Psoas muscle (tissue), 8 donors: ENCODE measurements around the gene VPS35L. TPM values are rescaled to one million over a fixed set of nuclear protein-coding genes. Genes with fewer than 3 reads are reported as not detected.

Experiments
- ATAC-seq, 4 donors: fragments of 200-7000 bp; cut with Tn5 transposase; one replicate each; pipeline ENCODE4 v1.9.1; 2020; ENCODE audit warnings: moderate library complexity in 3 of 4, mild to moderate bottlenecking in 2 of 4
- DNase-seq, 2 donors: peaks; one replicate each; pipeline ENCODE4 v3.0.0-alpha.2; 2020
- H3K27ac ChIP-seq: fragments of 200-600 bp; one replicate; pipeline ENCODE4 v1.8.0; 2022
- H3K27me3 ChIP-seq, 3 donors: fragments of 200-600 bp in 1 of 3; one replicate each; pipeline versions ENCODE4 v1.6.1 to v1.8.0; 2013 to 2022; ENCODE audit warnings: low read length in 2 of 3, mild to moderate bottlenecking in 2 of 3, moderate library complexity in 1 of 3; ENCODE audit not compliant: insufficient read depth in 3 of 3
- H3K36me3 ChIP-seq, 2 donors: fragments of 200-600 bp in 1 of 2; one replicate each; pipeline versions ENCODE4 v1.6.1 to v1.8.0; 2013 to 2022; ENCODE audit warnings: low read depth in 1 of 2, mild to moderate bottlenecking in 1 of 2, moderate library complexity in 1 of 2; ENCODE audit not compliant: insufficient read depth in 1 of 2
- H3K4me1 ChIP-seq: fragments of 200-600 bp; one replicate; pipeline ENCODE4 v1.8.0; 2022
- H3K4me3 ChIP-seq: fragments of 200-600 bp; one replicate; pipeline ENCODE4 v1.8.0; 2022; ENCODE audit warnings: mild to moderate bottlenecking
- H3K9me3 ChIP-seq: fragments of 200-600 bp; one replicate; pipeline ENCODE4 v1.8.0; 2022
- WGBS, 3 donors: extraction: QIAGEN DNeasy Blood & Tissue Kit; methylation state at CpG; one replicate each; pipeline versions ENCODE4 v1.1.6 to v1.1.7; 2013; 5-methylcytosine and 5-hydroxymethylcytosine counted together
- intact Hi-C, 2 donors: fragments of 100-400 bp; cut with DNase I; formaldehyde crosslinking; loops; one replicate each; pipeline versions ENCODE4 v1.11.0 to v1.14.2; 2022
- polyA plus RNA-seq, 3 donors: library from polyadenylated mRNA; stranded (reverse); fragments of 200-250 nt; gene quantifications; one replicate each; pipeline ENCODE4 v1.2.3, GENCODE V29; 2013
- total RNA-seq, 4 donors: library from RNA; stranded (reverse); fragmentation: NEBNext Ultra II Directional in 2 of 4; extraction: Animal tissue kit (Norgen Biotek cat#: 25700) in 2 of 4; gene quantifications; one replicate each; pipeline versions ENCODE4 v1.2.1 to v1.2.4, GENCODE V29; 2021 to 2023
- TF ChIP-seq, protein P1 (sequence below): fragments of 200-600 bp; IDR thresholded peaks from one replicate; pipeline ENCODE4 v1.8.0; 2022; ENCODE audit warnings: antibody characterized with exemption
- donor health status: healthy with polysubstance abuse.
- donor health status: DM: no; HTN: no; CAD: no; lungs with moderate emphysema.
- donor health status: Bipolar disorder and iron deficiency.
- donor health status: healthy.
- donor health status: DM: yes; HTN: yes; CAD: no.
- donor health status: DM: no; HTN: no; CAD: no.
- donor health status: DM: no; HTN: no; CAD: no.
- donor health status: DM: yes; HTN: yes; CAD: no.

VPS35L gene
- total and polyA plus RNA-seq, 7 donors: 12.6 to 34.6 (median 27.8) TPM

DNA sequence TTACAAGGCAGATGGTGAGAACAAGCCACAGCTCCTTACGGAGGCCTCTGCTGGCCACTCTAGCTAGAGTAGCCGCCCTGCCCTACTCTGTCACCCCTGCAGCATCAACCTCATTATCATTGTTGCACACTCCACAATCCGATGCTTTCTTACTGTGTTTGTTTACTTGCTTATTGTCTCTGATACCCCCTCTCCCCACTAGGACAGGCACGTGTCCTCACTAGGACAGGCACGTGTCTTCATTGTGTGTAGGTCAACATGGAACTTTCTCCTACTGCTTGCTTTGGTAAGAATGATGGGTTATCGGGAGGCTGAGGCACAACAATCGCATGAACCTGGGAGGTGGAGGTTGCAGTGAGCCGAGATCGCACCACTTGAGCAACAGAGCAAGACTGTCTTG is 98.6 kb downstream of the VPS35L start:
- no peaks in the 10 kb centered on the region for H3K27me3 ChIP-seq
- H3K27ac ChIP-seq: no peak overlapping the region
- H3K4me3 ChIP-seq: no peak overlapping the region
- DNase-seq: no peak
- H3K36me3 ChIP-seq: peaks cover 9 to 73% of the 10 kb centered on the region in 2 donors
- ATAC-seq: no peak
- 93 to 96% (median 93%) methylated on average over 9 of the region's 9 CpGs for WGBS, 3 donors
- no peaks in the 10 kb centered on the region for H3K9me3 ChIP-seq
- H3K4me1 ChIP-seq: no peaks in the 10 kb centered on the region
- intact Hi-C loops: no loop called here
- TF ChIP-seq, protein P1, sequence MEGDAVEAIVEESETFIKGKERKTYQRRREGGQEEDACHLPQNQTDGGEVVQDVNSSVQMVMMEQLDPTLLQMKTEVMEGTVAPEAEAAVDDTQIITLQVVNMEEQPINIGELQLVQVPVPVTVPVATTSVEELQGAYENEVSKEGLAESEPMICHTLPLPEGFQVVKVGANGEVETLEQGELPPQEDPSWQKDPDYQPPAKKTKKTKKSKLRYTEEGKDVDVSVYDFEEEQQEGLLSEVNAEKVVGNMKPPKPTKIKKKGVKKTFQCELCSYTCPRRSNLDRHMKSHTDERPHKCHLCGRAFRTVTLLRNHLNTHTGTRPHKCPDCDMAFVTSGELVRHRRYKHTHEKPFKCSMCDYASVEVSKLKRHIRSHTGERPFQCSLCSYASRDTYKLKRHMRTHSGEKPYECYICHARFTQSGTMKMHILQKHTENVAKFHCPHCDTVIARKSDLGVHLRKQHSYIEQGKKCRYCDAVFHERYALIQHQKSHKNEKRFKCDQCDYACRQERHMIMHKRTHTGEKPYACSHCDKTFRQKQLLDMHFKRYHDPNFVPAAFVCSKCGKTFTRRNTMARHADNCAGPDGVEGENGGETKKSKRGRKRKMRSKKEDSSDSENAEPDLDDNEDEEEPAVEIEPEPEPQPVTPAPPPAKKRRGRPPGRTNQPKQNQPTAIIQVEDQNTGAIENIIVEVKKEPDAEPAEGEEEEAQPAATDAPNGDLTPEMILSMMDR: no peak

- Histone ChIP-seq H3K9me3 (no peaks in the 10 kb centered on the region), H3K27ac (no peak overlapping the region), H3K4me3 (no peak overlapping the region), H3K4me1 (no peaks in the 10 kb centered on the region), H3K36me3 (peaks cover 9 to 73% of the 10 kb centered on the region in 2 donors), H3K27me3 (no peaks in the 10 kb centered on the region)
- intact Hi-C loops: loop anchor here in 1 of 2 donors (5.0 kb wide), 1 partner anchor 47 kb away; no protein-coding TSS in a partner anchor
- TF ChIP-seq, protein P1: no peak
- WGBS, 3 donors: 93 to 95% (median 94%) methylated on average over 9 of the region's 9 CpGs
- DNase-seq (no peak), ATAC-seq (no peak)
Measured at GRCh38 chr16:19655242-19655777, 99.8 kb downstream of the VPS35L start.

- no peak for ATAC-seq
- peaks cover 5 to 69% of the 10 kb centered on the region in 2 donors for H3K36me3 ChIP-seq
- no peaks in the 10 kb centered on the region for H3K4me1 ChIP-seq
- H3K4me3 ChIP-seq: no peak overlapping the region
- H3K27me3 ChIP-seq: no peaks in the 10 kb centered on the region
- TF ChIP-seq, protein P1: no peak
- WGBS, 3 donors: 77 to 88% (median 85%) methylated on average over 4 of the region's 4 CpGs
- no peak overlapping the region for H3K27ac ChIP-seq
- DNase-seq: no peak
- H3K9me3 ChIP-seq: no peaks in the 10 kb centered on the region
- intact Hi-C loops: loop anchor here in 1 of 2 donors (5.0 kb wide), 1 partner anchor 44 kb away; no protein-coding TSS in a partner anchor
Measured at GRCh38 chr16:19657831-19658230, 102.3 kb downstream of the VPS35L start.

GRCh38 chr16:19659554-19659953 is 104.1 kb downstream of the VPS35L start:
- TF ChIP-seq, protein P1: no peak
- DNase-seq (no peak), ATAC-seq (no peak)
- no peaks in the 10 kb centered on the region for H3K4me1 ChIP-seq
- 97% methylated on average over 1 of the region's 1 CpG for WGBS, 3 donors
- intact Hi-C loops: loop anchor here in 1 of 2 donors (5.0 kb wide), 1 partner anchor 43 kb away; no protein-coding TSS in a partner anchor
- no peaks in the 10 kb centered on the region for H3K9me3 ChIP-seq
- H3K36me3 ChIP-seq: peaks cover 0 to 56% of the 10 kb centered on the region in 2 donors
- no peaks in the 10 kb centered on the region for H3K27me3 ChIP-seq
- H3K4me3 ChIP-seq: no peak overlapping the region
- H3K27ac ChIP-seq: no peak overlapping the region

DNA sequence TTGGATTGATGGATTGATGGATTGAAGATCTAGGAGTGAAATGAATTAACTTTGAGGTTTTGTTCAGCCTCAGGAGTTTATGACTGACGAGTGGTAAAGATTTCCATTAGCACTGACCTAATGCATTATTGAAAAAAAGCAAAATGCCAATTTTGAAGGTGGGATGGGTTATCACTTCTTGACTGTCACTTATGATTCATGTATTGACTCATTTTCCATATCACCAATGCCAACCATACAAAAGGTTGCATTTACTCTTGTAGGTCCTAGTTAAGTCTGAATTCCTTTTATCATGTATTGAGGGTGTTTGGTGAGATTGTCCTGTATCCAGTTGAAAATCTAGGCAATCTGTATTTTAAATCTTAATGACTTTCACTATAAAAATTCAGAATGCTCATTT is 104.9 kb downstream of the VPS35L start:
- intact Hi-C loops: no loop called here
- no peaks in the 10 kb centered on the region for H3K4me1 ChIP-seq
- H3K27ac ChIP-seq: no peak overlapping the region
- TF ChIP-seq, protein P1: no peak
- WGBS, 3 donors: 92 to 100% (median 95%) methylated on average over 1 of the region's 1 CpG
- H3K27me3 ChIP-seq: no peaks in the 10 kb centered on the region
- peaks cover 5% of the 10 kb centered on the region for H3K9me3 ChIP-seq
- ATAC-seq (no peak), DNase-seq (no peak)
- H3K36me3 ChIP-seq: peaks cover 0 to 50% of the 10 kb centered on the region in 2 donors
- no peak overlapping the region for H3K4me3 ChIP-seq
